ENCODE measurements around the gene SMYD3.

Gene SMYD3

DNA sequence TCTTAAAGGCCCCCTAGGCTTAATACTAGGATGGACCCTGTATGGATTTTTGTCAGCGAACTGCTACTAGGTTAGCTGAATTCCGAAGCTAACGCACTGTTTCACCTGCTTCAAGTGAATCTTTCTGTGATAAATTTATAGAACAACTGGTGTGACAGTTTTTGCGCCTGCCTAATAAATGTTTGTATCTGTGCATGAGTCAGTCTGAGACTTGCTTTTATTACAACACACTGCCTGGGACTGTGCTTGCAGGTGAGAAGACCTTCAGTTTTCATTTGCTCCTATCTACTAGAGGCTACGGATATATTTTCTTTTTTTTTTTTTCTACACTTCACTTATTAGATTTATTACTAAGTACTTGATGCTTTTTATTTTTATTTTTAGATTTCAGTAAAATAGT, 420.9 kb downstream of the SMYD3 start:
- no peak for DNase-seq
- H3K9ac ChIP-seq (ENCODE audit: low read length) = no peak overlapping the region

DNA sequence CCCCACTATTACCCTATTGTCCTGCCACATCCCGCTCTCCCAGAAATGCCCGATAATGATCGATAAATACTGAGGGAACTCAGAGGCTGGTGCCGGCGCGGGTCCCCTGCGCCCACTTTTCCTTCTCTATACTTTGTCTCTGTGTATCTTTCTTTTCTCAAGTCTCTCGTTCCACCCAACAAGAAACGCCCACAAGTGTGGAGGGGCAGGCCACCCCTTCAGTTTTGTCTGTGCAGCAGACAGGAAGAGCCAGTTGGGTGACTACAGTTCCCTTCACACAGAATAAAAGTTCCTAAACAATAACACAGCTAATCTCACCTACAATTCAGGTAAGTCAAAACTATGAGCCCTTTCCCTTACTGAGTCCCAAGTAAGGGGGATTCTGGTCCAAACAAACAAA, 423.7 kb downstream of the SMYD3 start:
- H3K9me3 ChIP-seq (replicated peaks; ENCODE audit: insufficient read depth, low read length) = no peaks in the 10 kb centered on the region

More for the DNA sequence above, 420.9 kb downstream of the SMYD3 start:
- Histone ChIP-seq H3F3A (ENCODE audit: insufficient read depth, low read length) (no peaks in the 10 kb centered on the region), H3K27ac (ENCODE audit: low read length) (no peak overlapping the region), H3K79me2 (ENCODE audit: low read length) (no peaks in the 10 kb centered on the region), H2AFZ (ENCODE audit: low read length) (no peak overlapping the region), H3K9me2 (replicated peaks; ENCODE audit: insufficient read depth, low read length) (no peaks in the 10 kb centered on the region), H3K36me3 (replicated peaks; ENCODE audit: insufficient read depth, low read length) (no peaks in the 10 kb centered on the region), H4K20me1 (ENCODE audit: insufficient read depth, low read length) (no peaks in the 10 kb centered on the region), H3K4me1 (ENCODE audit: low read length) (no peaks in the 10 kb centered on the region), H3K27me3 (replicated peaks; ENCODE audit: insufficient read depth, low read length) (no peaks in the 10 kb centered on the region), H3K4me3 (ENCODE audit: low read length) (no peak overlapping the region), H3K9me3 (replicated peaks; ENCODE audit: insufficient read depth, low read length) (no peaks in the 10 kb centered on the region), H3K4me2 (ENCODE audit: low read depth, low read length) (no peak overlapping the region)
- TF ChIP-seq EZH2phosphoT487 (IDR thresholded peaks at IDR 0.05; ENCODE audit: low read length) (no peak), EZH2 (optimal IDR thresholded peaks at IDR 0.05; ENCODE audit: low read depth, low read length) (no peak)
- TF ChIP-seq, protein P1, sequence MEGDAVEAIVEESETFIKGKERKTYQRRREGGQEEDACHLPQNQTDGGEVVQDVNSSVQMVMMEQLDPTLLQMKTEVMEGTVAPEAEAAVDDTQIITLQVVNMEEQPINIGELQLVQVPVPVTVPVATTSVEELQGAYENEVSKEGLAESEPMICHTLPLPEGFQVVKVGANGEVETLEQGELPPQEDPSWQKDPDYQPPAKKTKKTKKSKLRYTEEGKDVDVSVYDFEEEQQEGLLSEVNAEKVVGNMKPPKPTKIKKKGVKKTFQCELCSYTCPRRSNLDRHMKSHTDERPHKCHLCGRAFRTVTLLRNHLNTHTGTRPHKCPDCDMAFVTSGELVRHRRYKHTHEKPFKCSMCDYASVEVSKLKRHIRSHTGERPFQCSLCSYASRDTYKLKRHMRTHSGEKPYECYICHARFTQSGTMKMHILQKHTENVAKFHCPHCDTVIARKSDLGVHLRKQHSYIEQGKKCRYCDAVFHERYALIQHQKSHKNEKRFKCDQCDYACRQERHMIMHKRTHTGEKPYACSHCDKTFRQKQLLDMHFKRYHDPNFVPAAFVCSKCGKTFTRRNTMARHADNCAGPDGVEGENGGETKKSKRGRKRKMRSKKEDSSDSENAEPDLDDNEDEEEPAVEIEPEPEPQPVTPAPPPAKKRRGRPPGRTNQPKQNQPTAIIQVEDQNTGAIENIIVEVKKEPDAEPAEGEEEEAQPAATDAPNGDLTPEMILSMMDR (IDR thresholded peaks at IDR 0.05; ENCODE audit: low read length) = no peak

DNA sequence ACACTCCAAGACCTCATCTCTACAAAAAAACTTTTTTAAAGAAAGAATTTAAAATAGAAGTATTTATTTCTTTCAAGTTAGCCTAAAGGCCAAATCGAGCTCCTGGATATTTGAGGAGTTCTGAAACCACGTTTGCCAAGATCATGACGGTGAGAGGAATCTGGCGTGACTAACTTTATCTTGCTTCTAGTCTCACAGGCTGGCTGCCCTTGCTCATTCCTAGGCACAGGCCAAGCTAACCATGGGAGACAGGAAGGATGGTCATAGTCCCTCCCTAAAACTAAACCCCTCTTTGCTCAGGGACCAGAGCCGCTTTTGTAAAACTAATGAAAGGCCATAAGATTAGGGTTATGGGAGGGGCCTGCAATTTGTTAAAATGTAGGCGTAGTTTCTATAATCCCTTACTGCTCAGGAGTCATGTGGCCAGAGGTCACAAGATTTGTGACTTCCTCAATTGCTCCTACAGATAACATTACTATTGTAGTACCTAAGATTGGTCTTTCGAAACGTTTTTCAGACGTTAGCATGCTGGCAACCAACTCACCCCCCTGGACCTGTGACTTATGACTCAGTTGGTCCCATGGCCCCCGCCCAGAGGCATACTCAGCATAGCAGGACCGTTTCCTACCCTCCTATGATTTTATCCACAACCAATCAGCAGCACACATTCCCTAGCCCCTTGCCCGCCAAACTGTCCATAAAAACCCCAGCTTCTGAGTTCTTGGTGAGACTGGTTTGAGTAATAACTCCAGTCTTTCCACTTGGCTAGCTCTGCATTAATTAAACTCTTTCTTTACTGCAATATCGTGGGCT, 425.0 kb downstream of the SMYD3 start:
- Histone ChIP-seq H3K79me2 (ENCODE audit: low read length) (no peaks in the 10 kb centered on the region), H4K20me1 (ENCODE audit: insufficient read depth, low read length) (no peaks in the 10 kb centered on the region), H3K36me3 (replicated peaks; ENCODE audit: insufficient read depth, low read length) (no peaks in the 10 kb centered on the region), H3K27ac (ENCODE audit: low read length) (no peak overlapping the region), H2AFZ (ENCODE audit: low read length) (no peak overlapping the region), H3K9me3 (replicated peaks; ENCODE audit: insufficient read depth, low read length) (no peaks in the 10 kb centered on the region), H3K9me2 (replicated peaks; ENCODE audit: insufficient read depth, low read length) (no peaks in the 10 kb centered on the region), H3F3A (ENCODE audit: insufficient read depth, low read length) (no peaks in the 10 kb centered on the region), H3K27me3 (replicated peaks; ENCODE audit: insufficient read depth, low read length) (no peaks in the 10 kb centered on the region), H3K9ac (ENCODE audit: low read length) (no peak overlapping the region), H3K4me2 (ENCODE audit: low read depth, low read length) (no peak overlapping the region), H3K4me1 (ENCODE audit: low read length) (no peaks in the 10 kb centered on the region), H3K4me3 (ENCODE audit: low read length) (no peak overlapping the region)
- TF ChIP-seq EZH2phosphoT487 (IDR thresholded peaks at IDR 0.05; ENCODE audit: low read length) (no peak), EZH2 (optimal IDR thresholded peaks at IDR 0.05; ENCODE audit: low read depth, low read length) (no peak)
- TF ChIP-seq, protein P1 (IDR thresholded peaks at IDR 0.05; ENCODE audit: low read length) = no peak
- no peak for DNase-seq

More for the DNA sequence above, 423.7 kb downstream of the SMYD3 start:
- no peaks in the 10 kb centered on the region for H4K20me1 ChIP-seq (ENCODE audit: insufficient read depth, low read length)
- no peaks in the 10 kb centered on the region for H3K36me3 ChIP-seq (replicated peaks; ENCODE audit: insufficient read depth, low read length)
- no peak overlapping the region for H3K9ac ChIP-seq (ENCODE audit: low read length)
- H3K27me3 ChIP-seq (replicated peaks; ENCODE audit: insufficient read depth, low read length) = no peaks in the 10 kb centered on the region
- DNase-seq = no peak
- H2AFZ ChIP-seq (ENCODE audit: low read length) = no peak overlapping the region
- TF ChIP-seq, protein P1 (IDR thresholded peaks at IDR 0.05; ENCODE audit: low read length) = no peak
- no peak for TF ChIP-seq EZH2phosphoT487 (IDR thresholded peaks at IDR 0.05; ENCODE audit: low read length)
- no peak for TF ChIP-seq EZH2 (optimal IDR thresholded peaks at IDR 0.05; ENCODE audit: low read depth, low read length)
- no peak overlapping the region for H3K4me2 ChIP-seq (ENCODE audit: low read depth, low read length)
- H3F3A ChIP-seq (ENCODE audit: insufficient read depth, low read length) = no peaks in the 10 kb centered on the region
- H3K4me3 ChIP-seq (ENCODE audit: low read length) = no peak overlapping the region
- H3K79me2 ChIP-seq (ENCODE audit: low read length) = no peaks in the 10 kb centered on the region
- H3K4me1 ChIP-seq (ENCODE audit: low read length) = no peaks in the 10 kb centered on the region
- no peaks in the 10 kb centered on the region for H3K9me2 ChIP-seq (replicated peaks; ENCODE audit: insufficient read depth, low read length)
- H3K27ac ChIP-seq (ENCODE audit: low read length) = no peak overlapping the region
